Activated T-helper 1 cell treated with Interleukin-2 at 50 U/mL for 16 hours (primary cell): Measurements from ENCODE around the gene ABL2.
"Not testable (repeated sequence)": the region's sequence is repeated elsewhere in the genome, so short reads cannot be mapped to it uniquely, and the experiment has no call there.

Source experiments
- DNase-seq: peaks from one replicate; pipeline ENCODE4 v3.0.0-alpha.2; 2020; ENCODE audit warnings: low read depth

ABL2 gene

GRCh38 chr1:179229214-179230140 is at the start of gene ABL2:
ABL2 (minus strand) TSS chr1:179229677; CDS start chr1:179229397, 280 bp downstream.
- peak; percentile 32 for DNase-seq

- DNase-seq, result no peak
These were observed 49.4 kb upstream of the ABL2 start for GRCh38 chr1:179278920-179279319.

- DNase-seq, result not testable (repeated sequence)
These were observed 44.9 kb upstream of the ABL2 start for GRCh38 chr1:179274424-179274823.

- DNase-seq, result no peak
These were observed 39.6 kb upstream of the ABL2 start for GRCh38 chr1:179269071-179269470.

GRCh38 chr1:179264507-179264906 is 35.0 kb upstream of the ABL2 start:
- DNase-seq, result no peak

GRCh38 chr1:179263121-179263520 is 33.6 kb upstream of the ABL2 start:
- no peak for DNase-seq

GRCh38 chr1:179262183-179262582 is 32.7 kb upstream of the ABL2 start:
- no peak for DNase-seq

GRCh38 chr1:179253286-179253972 is 24.0 kb upstream of the ABL2 start:
- no peak for DNase-seq

GRCh38 chr1:179252606-179253005 is 23.1 kb upstream of the ABL2 start:
- DNase-seq, result no peak

GRCh38 chr1:179251675-179252074 is 22.2 kb upstream of the ABL2 start:
- DNase-seq, result no peak

GRCh38 chr1:179247923-179248322 is 18.4 kb upstream of the ABL2 start:
- no peak for DNase-seq

- DNase-seq, result not testable (repeated sequence)
These were observed 15.9 kb upstream of the ABL2 start for GRCh38 chr1:179245426-179245825.

GRCh38 chr1:179241530-179242097 is 12.1 kb upstream of the ABL2 start:
- no peak for DNase-seq

GRCh38 chr1:179237222-179237621 is 7.7 kb upstream of the ABL2 start:
- DNase-seq, result no peak

- DNase-seq, result no peak
These were observed 5.4 kb upstream of the ABL2 start for GRCh38 chr1:179234863-179235262.

- no peak for DNase-seq
These were observed 2.4 kb upstream of the ABL2 start for GRCh38 chr1:179231923-179232322.

GRCh38 chr1:179230721-179231120 is 1.2 kb upstream of the ABL2 start:
- no peak for DNase-seq

GRCh38 chr1:179230251-179230650 is 774 bp upstream of the ABL2 start:
- no peak for DNase-seq

- DNase-seq, result peak; percentile 4
These were observed 679 bp downstream of the ABL2 start for GRCh38 chr1:179228783-179229213.

- no peak for DNase-seq
These were observed 2.7 kb downstream of the ABL2 start for GRCh38 chr1:179226738-179227137.

GRCh38 chr1:179224466-179224865 is 5.0 kb downstream of the ABL2 start:
- DNase-seq, result not testable (repeated sequence)

GRCh38 chr1:179221121-179221520 is 8.4 kb downstream of the ABL2 start:
- DNase-seq, result not testable (repeated sequence)
